Raji (cell line): ENCODE measurements around the gene GNG13.

Source experiments
- POLR2A ChIP-seq: IDR thresholded peaks from 2 replicates; pipeline ENCODE4 v1.6.1; 2011; ENCODE audit warnings: low read depth, low read length, control low read depth; ENCODE audit not compliant: insufficient read depth

GNG13 gene

GRCh38 chr16:769934-770333 lies 30.6 kb downstream of the GNG13 start:
- TF ChIP-seq POLR2A = no peak

GRCh38 chr16:769184-769784 lies 31.2 kb downstream of the GNG13 start:
- no peak for TF ChIP-seq POLR2A

GRCh38 chr16:768428-768827 lies 32.1 kb downstream of the GNG13 start:
- no peak for TF ChIP-seq POLR2A

- TF ChIP-seq POLR2A = no peak
Observed at GRCh38 chr16:767743-768235, 32.7 kb downstream of the GNG13 start.

GRCh38 chr16:766820-767640 lies 33.5 kb downstream of the GNG13 start:
- no peak for TF ChIP-seq POLR2A

GRCh38 chr16:766008-766819 lies 34.3 kb downstream of the GNG13 start:
- no peak for TF ChIP-seq POLR2A

- TF ChIP-seq POLR2A = no peak
Observed at GRCh38 chr16:765488-765865, 35.1 kb downstream of the GNG13 start.

- TF ChIP-seq POLR2A = no peak
Observed at GRCh38 chr16:764848-765487, 35.6 kb downstream of the GNG13 start.

GRCh38 chr16:764184-764750 lies 36.3 kb downstream of the GNG13 start:
- TF ChIP-seq POLR2A = no peak

GRCh38 chr16:763369-764183 lies 37.0 kb downstream of the GNG13 start:
- no peak for TF ChIP-seq POLR2A

- no peak for TF ChIP-seq POLR2A
Observed at GRCh38 chr16:762595-763268, 37.8 kb downstream of the GNG13 start.

GRCh38 chr16:761625-762513 lies 38.7 kb downstream of the GNG13 start:
- no peak for TF ChIP-seq POLR2A
